WTC11 (cell line): ENCODE data around the gene KIAA0930. TPM values are rescaled to one million over a fixed set of nuclear protein-coding genes. Genes with fewer than 3 reads are reported as not detected.

Experiments
- ATAC-seq: fragments of 200-7000 bp; cut with Tn5 transposase; 2 replicates; pipeline ENCODE4 v1.10.0; 2021; ENCODE audit warnings: mild to moderate bottlenecking, moderate library complexity
- CTCF ChIA-PET: fragments of 300-600 bp; sonication (Branson Sonifier 250); formaldehyde crosslinking; loops from one replicate; lab custom pipeline; 2021; ENCODE audit warnings: antibody characterized with exemption; lab: Charles Lee
- POLR2A ChIA-PET: fragments of 350-600 bp; sonication (Branson Sonifier 250); formaldehyde crosslinking; loops from one replicate; lab custom pipeline; 2021; ENCODE audit warnings: antibody characterized with exemption; lab: Charles Lee
- DNase-seq: peaks from one replicate; pipeline ENCODE4 v3.0.0; 2021; ENCODE audit warnings: low spot score
- H3K27ac Mint-ChIP-seq: 2 replicates; pipeline ENCODE4 v1.8.0; 2021; ENCODE audit warnings: mixed read lengths
- H3K27me3 Mint-ChIP-seq: 2 replicates; pipeline ENCODE4 v1.8.0; 2021; ENCODE audit warnings: low read depth, mild to moderate bottlenecking, moderate library complexity, mixed read lengths
- H3K36me3 Mint-ChIP-seq: 2 replicates; pipeline ENCODE4 v1.8.0; 2021; ENCODE audit warnings: mixed read lengths
- H3K4me1 Mint-ChIP-seq: 2 replicates; pipeline ENCODE4 v1.8.0; 2022; ENCODE audit warnings: mixed read lengths
- H3K4me3 Mint-ChIP-seq: 2 replicates; pipeline ENCODE4 v1.8.0; 2021; ENCODE audit warnings: mild to moderate bottlenecking, moderate library complexity, mixed read lengths
- H3K9me3 Mint-ChIP-seq: 2 replicates; pipeline ENCODE4 v1.8.0; 2021; ENCODE audit warnings: mixed read lengths
- AR ChIP-seq: fragments of 250-450 bp; sonication (Bioruptor Pico); IDR thresholded peaks from 2 replicates; pipeline ENCODE4 v1.9.0; 2021; ENCODE audit warnings: mild to moderate bottlenecking
- ARID4B ChIP-seq: sonication (generic); formaldehyde crosslinking; IDR thresholded peaks from 2 replicates; pipeline ENCODE4 v1.8.0; 2023; ENCODE audit warnings: missing genetic modification reagents, mild to moderate bottlenecking, borderline replicate concordance
- CREB1 ChIP-seq: sonication (generic); formaldehyde crosslinking; IDR thresholded peaks from 2 replicates; pipeline ENCODE4 v1.8.0; 2023; ENCODE audit warnings: mild to moderate bottlenecking, missing genetic modification reagents
- E2F5 ChIP-seq: sonication (generic); formaldehyde crosslinking; IDR thresholded peaks from 2 replicates; pipeline ENCODE4 v1.8.1; 2022; ENCODE audit warnings: mild to moderate bottlenecking, moderate library complexity, missing genetic modification reagents
- GABPB1 ChIP-seq: sonication (generic); formaldehyde crosslinking; IDR thresholded peaks from 2 replicates; pipeline ENCODE4 v1.8.1; 2023; ENCODE audit warnings: mild to moderate bottlenecking, missing genetic modification reagents
- GRHL2 ChIP-seq: fragments of 250-450 bp; sonication (Bioruptor Pico); IDR thresholded peaks from 2 replicates; pipeline ENCODE4 v1.8.0; 2022; ENCODE audit warnings: mild to moderate bottlenecking, moderate library complexity; ENCODE audit not compliant: insufficient replicate concordance, severe bottlenecking
- NR3C1 ChIP-seq: sonication (generic); formaldehyde crosslinking; conservative IDR thresholded peaks from 2 replicates; pipeline ENCODE4 v1.8.1; 2023; ENCODE audit warnings: low read depth, mild to moderate bottlenecking, missing genetic modification reagents
- PREB ChIP-seq: sonication (generic); formaldehyde crosslinking; IDR thresholded peaks from 2 replicates; pipeline ENCODE4 v1.8.1; 2022; ENCODE audit warnings: mild to moderate bottlenecking, missing genetic modification reagents, moderate library complexity, borderline replicate concordance
- RORB ChIP-seq: fragments of 250-450 bp; sonication (Bioruptor Pico); IDR thresholded peaks from 2 replicates; pipeline ENCODE4 v1.9.0; 2021; ENCODE audit warnings: mild to moderate bottlenecking
- SMAD3 ChIP-seq: sonication (generic); formaldehyde crosslinking; IDR thresholded peaks from 2 replicates; pipeline ENCODE4 v1.8.0; 2022; ENCODE audit warnings: missing genetic modification reagents, mild to moderate bottlenecking, borderline replicate concordance
- SP1 ChIP-seq: sonication (generic); formaldehyde crosslinking; conservative IDR thresholded peaks from 2 replicates; pipeline ENCODE4 v1.8.1; 2022; ENCODE audit warnings: missing genetic modification reagents
- TEAD4 ChIP-seq: sonication (generic); formaldehyde crosslinking; IDR thresholded peaks from 2 replicates; pipeline ENCODE4 v1.8.0; 2022; ENCODE audit warnings: mild to moderate bottlenecking, missing genetic modification reagents
- USF1 ChIP-seq: sonication (generic); formaldehyde crosslinking; IDR thresholded peaks from 2 replicates; pipeline ENCODE4 v1.8.0; 2022; ENCODE audit warnings: mild to moderate bottlenecking, missing genetic modification reagents
- ZNF317 ChIP-seq: sonication (generic); formaldehyde crosslinking; IDR thresholded peaks from 2 replicates; pipeline ENCODE4 v1.8.1; 2023; ENCODE audit warnings: low read depth, mild to moderate bottlenecking, moderate library complexity, missing genetic modification reagents, borderline replicate concordance
- total RNA-seq: library from RNA; stranded (reverse); gene quantifications from 3 replicates; pipeline ENCODE4 v1.2.3, GENCODE V29; 2021

KIAA0930 gene
- total RNA-seq, 1 experiment from 2014 or later, result 62.1 TPM

DNA sequence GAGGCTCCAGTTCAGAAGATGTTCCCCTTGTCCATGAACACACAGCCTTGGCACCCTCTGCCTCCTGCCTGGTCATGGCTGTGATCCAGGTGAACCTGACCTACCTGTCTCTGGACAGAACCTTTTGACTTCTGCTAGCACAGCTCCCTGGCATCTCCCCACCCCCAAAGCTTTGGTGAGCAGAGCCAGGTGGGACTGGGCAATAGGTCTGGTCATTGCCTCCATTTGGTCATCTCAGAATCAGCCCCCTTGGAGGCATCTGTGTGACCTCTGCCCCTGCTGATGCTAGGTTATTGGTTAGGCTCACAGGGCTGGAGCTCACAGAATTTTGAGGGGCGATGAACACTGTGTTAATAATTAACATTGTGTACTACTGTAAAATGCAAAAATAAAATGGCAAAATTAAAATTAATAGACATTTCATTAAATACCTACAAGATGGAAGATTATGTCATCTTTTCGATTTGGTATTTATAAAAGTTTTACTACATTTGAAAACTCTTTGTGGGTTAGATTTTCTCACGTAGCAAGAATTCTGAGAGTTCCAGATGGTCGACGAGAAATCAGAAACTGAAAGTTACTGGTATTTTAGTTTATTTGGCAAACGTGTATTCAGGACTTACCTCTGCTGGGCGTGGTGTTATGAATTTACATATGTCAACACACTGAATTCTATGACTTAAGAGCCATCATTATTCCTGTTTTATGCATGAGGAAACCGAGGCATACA lies 8.3 kb upstream of the KIAA0930 start:
- ChIA-PET CTCF (interaction anchor here (0.7 kb wide), 1 partner anchor 1084 kb away, joined by 3 read pairs; no protein-coding TSS in a partner anchor), POLR2A (no interaction called here)
- H3K36me3 Mint-ChIP-seq, result no peaks in the 10 kb centered on the region
- TF ChIP-seq SMAD3 (CRISPR knock-in tag) (no peak), E2F5 (CRISPR knock-in tag) (no peak), ZNF317 (CRISPR knock-in tag) (no peak), NR3C1 (no peak), RORB (no peak), ARID4B (CRISPR knock-in tag) (no peak), TEAD4 (CRISPR knock-in tag) (no peak), GRHL2 (no peak), USF1 (no peak), AR (CRISPR knock-in tag) (no peak)
- H3K27ac Mint-ChIP-seq, result no peak overlapping the region
- H3K4me3 Mint-ChIP-seq, result no peak overlapping the region
- no peaks in the 10 kb centered on the region for H3K27me3 Mint-ChIP-seq
- H3K4me1 Mint-ChIP-seq, result peaks cover 7% of the 10 kb centered on the region
- DNase-seq (no peak), ATAC-seq (no peak)
- no peaks in the 10 kb centered on the region for H3K9me3 Mint-ChIP-seq

DNA sequence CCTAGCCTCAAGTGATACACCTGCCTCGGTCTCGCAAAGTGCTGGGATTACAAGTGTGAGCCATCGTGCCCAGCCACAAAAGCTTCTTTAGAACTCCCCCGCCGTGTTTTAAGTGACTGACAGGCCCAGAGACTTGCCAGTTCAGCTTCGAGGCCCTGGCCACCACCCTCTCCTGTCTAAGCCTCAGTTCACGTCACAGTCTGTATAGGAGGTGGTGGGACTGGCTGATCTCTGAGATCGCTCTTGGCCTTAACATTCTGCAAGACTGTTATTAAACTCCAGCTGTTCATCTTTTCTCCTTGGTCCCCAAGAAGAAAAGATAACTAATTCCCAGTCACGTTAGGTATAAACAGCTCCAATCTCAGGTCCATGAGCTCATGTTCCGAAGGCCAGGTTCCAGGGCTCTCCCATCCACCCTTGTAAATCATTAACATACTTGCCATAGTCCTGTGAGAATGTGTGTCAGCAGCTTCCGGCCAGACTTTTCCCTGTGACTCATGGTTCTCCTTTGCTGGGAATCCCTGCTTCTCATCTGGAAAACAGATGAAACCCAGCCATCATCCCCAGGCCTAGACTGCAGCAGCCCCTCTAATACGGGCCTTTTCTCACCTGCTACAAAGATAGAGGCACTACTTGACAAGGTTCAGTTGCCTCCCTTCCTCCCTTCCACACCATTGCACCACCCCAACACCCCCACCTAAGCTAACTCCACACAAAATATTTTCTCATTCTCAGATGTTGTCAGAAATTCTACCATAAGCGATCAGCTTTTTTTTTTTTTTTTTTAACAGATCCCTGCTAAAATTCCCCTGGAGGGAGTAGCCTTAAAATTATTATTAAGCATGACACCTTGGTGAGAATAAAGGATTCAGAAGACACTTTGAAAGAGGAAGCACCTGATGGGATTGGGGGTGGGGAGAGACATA lies 5.6 kb upstream of the KIAA0930 start:
- Mint-ChIP-seq H3K27ac (peak overlapping the region; percentile 66; the same call in 1 of the 2 replicates), H3K27me3 (peaks cover 16% of the 10 kb centered on the region), H3K36me3 (no peaks in the 10 kb centered on the region), H3K4me3 (no peak overlapping the region), H3K4me1 (peaks cover 13% of the 10 kb centered on the region)
- POLR2A ChIA-PET, result interaction anchor here (0.6 kb wide), 1 partner anchor 1506 kb away, joined by 4 read pairs; no protein-coding TSS in a partner anchor
- CTCF ChIA-PET, result interaction anchor here (0.6 to 1.2 kb wide), 4 partner anchors 38 to 425 kb away, joined by 3 to 6 read pairs (median 5); no protein-coding TSS in a partner anchor
- no peak for DNase-seq
- TF ChIP-seq CREB1 (CRISPR knock-in tag) (no peak), SP1 (CRISPR knock-in tag) (no peak), GABPB1 (peak; percentile 29), PREB (CRISPR knock-in tag) (0 out of 2 replicates have a peak, but pooled peaks have one; percentile 34)
- TF ChIP-seq, all 79 proteins: peak for 2
- ATAC-seq, result no peak
- no peaks in the 10 kb centered on the region for H3K9me3 Mint-ChIP-seq
